Effector CD4-positive, alpha-beta T cell (primary cell): ENCODE data around the gene IRGQ.

Experiments
- DNase-seq: peaks from one replicate; pipeline ENCODE4 v3.0.0-alpha.2; 2020

The IRGQ gene

DNA sequence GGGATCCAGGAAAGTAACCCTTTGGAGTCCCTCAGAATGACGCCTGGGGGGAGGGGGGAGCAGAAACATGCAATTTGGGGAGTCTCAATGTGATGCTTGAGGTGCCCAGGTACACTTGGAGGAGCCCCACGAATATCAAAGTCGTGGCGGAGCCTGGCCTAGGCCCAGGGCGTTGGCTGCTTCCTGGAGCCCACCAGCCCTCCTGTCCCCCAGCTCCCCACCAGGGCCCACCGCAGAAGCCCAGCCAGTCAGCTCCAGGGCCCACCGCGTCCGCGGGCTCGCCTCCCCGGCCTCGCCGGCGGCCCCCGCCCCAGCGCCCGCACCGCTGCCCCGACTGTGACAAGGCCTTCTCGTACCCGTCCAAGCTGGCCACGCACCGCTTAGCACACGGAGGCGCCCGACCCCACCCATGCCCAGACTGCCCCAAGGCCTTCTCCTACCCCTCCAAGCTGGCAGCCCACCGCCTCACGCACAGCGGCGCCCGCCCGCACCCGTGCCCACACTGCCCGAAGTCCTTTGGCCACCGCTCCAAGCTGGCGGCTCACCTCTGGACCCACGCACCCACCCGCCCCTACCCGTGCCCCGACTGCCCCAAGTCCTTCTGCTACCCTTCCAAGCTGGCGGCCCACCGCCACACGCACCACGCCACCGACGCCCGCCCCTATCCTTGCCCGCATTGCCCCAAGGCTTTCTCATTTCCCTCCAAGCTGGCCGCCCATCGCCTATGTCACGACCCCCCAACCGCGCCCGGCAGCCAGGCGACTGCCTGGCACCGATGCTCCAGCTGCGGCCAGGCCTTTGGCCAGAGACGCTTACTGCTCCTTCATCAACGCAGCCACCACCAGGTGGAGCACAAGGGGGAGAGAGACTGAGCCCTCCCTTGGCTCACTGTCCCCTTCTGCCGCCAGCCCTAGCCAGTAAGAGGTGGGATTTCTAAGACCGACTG lies 60.8 kb downstream of the IRGQ start:
- no peak for DNase-seq
